Astrocyte (in vitro differentiated cells and primary cell): ENCODE results near the gene TST.

Experiments
- CTCF ChIP-seq: IDR thresholded peaks from 2 replicates; pipeline ENCODE4 v1.5.1; 2011; ENCODE audit warnings: low read depth, mild to moderate bottlenecking, inconsistent platforms, low read length, moderate library complexity; ENCODE audit not compliant: insufficient read depth
- EZH2 ChIP-seq: IDR thresholded peaks from 2 replicates; pipeline ENCODE4 v1.6.1; 2012; ENCODE audit warnings: mild to moderate bottlenecking, low read length, inconsistent platforms; ENCODE audit not compliant: insufficient read depth

GRCh38 chr22:36966851-36967540, 52.3 kb downstream of the TST start:
- no peak for TF ChIP-seq CTCF
- TF ChIP-seq EZH2, result no peak
